ENCODE results near the gene SF3B2. TPM values are rescaled to one million over a fixed set of nuclear protein-coding genes. Genes with fewer than 3 reads are reported as not detected.

SF3B2 gene
- total RNA-seq, 1 experiment from 2014 or later, result 300 TPM

DNA sequence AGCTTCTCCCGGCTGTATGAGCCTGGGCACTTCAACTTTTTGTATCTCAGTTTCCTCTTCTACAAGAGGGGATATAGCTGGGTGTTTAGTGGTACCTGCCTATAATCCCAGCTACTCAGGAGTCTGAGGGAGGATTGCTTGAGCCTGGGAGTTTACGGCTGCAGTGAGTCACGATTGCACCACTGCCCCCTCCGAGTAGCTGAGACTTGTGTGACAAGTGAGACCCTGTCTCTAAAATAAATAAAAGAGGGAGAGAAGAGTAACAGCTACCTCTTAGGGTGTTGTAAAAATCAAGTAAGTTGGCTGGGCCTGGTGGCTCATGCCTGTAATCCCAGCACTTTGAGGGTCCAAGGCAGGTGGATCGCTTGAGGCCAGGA, 15.8 kb upstream of the SF3B2 start:
- Histone ChIP-seq H2AFZ (ENCODE audit: low read depth, low read length, poor library complexity, severe bottlenecking) (no peak overlapping the region), H3K9ac (ENCODE audit: low read length) (no peak overlapping the region), H3K9me3 (ENCODE audit: control insufficient read depth in 1 of 2, insufficient read depth in 1 of 2, low read depth in 1 of 2, low read length in 2 of 2) (no peaks in the 10 kb centered on the region), H3K4me2 (ENCODE audit: low read length) (no peak overlapping the region), H4K20me1 (ENCODE audit: insufficient read depth) (no peaks in the 10 kb centered on the region), H3K4me1 (ENCODE audit: control insufficient read depth in 1 of 2, insufficient read depth in 2 of 2, low read length in 2 of 2) (peaks cover 0 to 2% of the 10 kb centered on the region in 2 experiments; a peak in 2 of 4 replicates), H3K79me2 (ENCODE audit: insufficient read depth, low read length) (no peaks in the 10 kb centered on the region), H3K9me2 (ENCODE audit: insufficient read depth) (no peaks in the 10 kb centered on the region), H3K27me3 (ENCODE audit: insufficient read depth, low read length) (no peaks in the 10 kb centered on the region), H3K4me3 (replicated peaks in 1 of 2; ENCODE audit: low read depth in 1 of 2, low read length in 2 of 2) (no peak overlapping the region), H3K27ac (ENCODE audit: low read depth, low read length) (no peak overlapping the region), H3K36me3 (ENCODE audit: control insufficient read depth in 1 of 2, insufficient read depth in 2 of 2, low read length in 2 of 2) (no peaks in the 10 kb centered on the region)
- CTCF ChIA-PET, result interaction anchor here (3.1 kb wide), 1 partner anchor 9 kb away, joined by 14 read pairs; no protein-coding TSS in a partner anchor
- DNase-seq (ENCODE audit: low read depth, low spot score), result no peak
- POLR2A ChIA-PET, result interaction anchor here (0.7 kb wide), 1 partner anchor 48 kb away, joined by 4 read pairs; no protein-coding TSS in a partner anchor
- no peak for ATAC-seq
- no peak for TF ChIP-seq FOSL1 (IDR thresholded peaks at IDR 0.05; ENCODE audit: low read depth)
- TF ChIP-seq, protein P1, sequence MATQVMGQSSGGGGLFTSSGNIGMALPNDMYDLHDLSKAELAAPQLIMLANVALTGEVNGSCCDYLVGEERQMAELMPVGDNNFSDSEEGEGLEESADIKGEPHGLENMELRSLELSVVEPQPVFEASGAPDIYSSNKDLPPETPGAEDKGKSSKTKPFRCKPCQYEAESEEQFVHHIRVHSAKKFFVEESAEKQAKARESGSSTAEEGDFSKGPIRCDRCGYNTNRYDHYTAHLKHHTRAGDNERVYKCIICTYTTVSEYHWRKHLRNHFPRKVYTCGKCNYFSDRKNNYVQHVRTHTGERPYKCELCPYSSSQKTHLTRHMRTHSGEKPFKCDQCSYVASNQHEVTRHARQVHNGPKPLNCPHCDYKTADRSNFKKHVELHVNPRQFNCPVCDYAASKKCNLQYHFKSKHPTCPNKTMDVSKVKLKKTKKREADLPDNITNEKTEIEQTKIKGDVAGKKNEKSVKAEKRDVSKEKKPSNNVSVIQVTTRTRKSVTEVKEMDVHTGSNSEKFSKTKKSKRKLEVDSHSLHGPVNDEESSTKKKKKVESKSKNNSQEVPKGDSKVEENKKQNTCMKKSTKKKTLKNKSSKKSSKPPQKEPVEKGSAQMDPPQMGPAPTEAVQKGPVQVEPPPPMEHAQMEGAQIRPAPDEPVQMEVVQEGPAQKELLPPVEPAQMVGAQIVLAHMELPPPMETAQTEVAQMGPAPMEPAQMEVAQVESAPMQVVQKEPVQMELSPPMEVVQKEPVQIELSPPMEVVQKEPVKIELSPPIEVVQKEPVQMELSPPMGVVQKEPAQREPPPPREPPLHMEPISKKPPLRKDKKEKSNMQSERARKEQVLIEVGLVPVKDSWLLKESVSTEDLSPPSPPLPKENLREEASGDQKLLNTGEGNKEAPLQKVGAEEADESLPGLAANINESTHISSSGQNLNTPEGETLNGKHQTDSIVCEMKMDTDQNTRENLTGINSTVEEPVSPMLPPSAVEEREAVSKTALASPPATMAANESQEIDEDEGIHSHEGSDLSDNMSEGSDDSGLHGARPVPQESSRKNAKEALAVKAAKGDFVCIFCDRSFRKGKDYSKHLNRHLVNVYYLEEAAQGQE (IDR thresholded peaks at IDR 0.05; ENCODE audit: low read depth), result no peak
- no TSS peak for BruUV-seq (replicated peaks)
- RAD21 ChIA-PET (ENCODE audit: low non-redundant PET in 1 of 2, low total read pairs in 2 of 2, uncharacterized antibody in 2 of 2, unreplicated experiment in 2 of 2), result no interaction called here
- intact Hi-C loops (cut with micrococcal nuclease), result no loop called here

DNA sequence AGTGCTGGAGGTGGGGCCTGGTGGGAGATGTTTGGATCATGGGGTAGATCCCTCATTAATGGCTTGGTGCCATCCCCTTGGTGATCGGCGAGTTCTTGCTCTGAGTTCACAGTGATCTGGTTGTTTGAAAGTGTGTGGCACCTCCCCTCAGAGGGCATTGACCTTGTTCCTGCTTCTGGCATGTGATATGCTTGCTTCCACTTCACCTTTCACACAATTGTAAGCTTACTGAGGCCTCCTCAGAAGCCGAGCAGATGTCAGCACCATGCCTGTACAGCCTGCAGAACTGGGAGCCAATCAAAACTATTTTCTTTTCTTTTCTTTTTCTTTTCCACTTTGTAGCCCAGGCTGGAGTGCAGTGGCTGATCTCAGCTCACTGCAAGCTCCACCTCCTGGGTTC, 14.8 kb upstream of the SF3B2 start:
- no peak for DNase-seq (ENCODE audit: low read depth, low spot score)

More for the DNA sequence above, 14.8 kb upstream of the SF3B2 start:
- no peak for ATAC-seq
- Histone ChIP-seq H3K4me2 (ENCODE audit: low read length) (no peak overlapping the region), H3K9ac (ENCODE audit: low read length) (no peak overlapping the region), H4K20me1 (ENCODE audit: insufficient read depth) (no peaks in the 10 kb centered on the region), H3K79me2 (ENCODE audit: insufficient read depth, low read length) (no peaks in the 10 kb centered on the region), H2AFZ (ENCODE audit: low read depth, low read length, poor library complexity, severe bottlenecking) (no peak overlapping the region), H3K9me2 (ENCODE audit: insufficient read depth) (no peaks in the 10 kb centered on the region), H3K9me3 (ENCODE audit: control insufficient read depth in 1 of 2, insufficient read depth in 1 of 2, low read depth in 1 of 2, low read length in 2 of 2) (no peaks in the 10 kb centered on the region), H3K27me3 (ENCODE audit: insufficient read depth, low read length) (no peaks in the 10 kb centered on the region), H3K27ac (ENCODE audit: low read depth, low read length) (no peak overlapping the region), H3K4me1 (ENCODE audit: control insufficient read depth in 1 of 2, insufficient read depth in 2 of 2, low read length in 2 of 2) (no peaks in the 10 kb centered on the region), H3K36me3 (ENCODE audit: control insufficient read depth in 1 of 2, insufficient read depth in 2 of 2, low read length in 2 of 2) (no peaks in the 10 kb centered on the region), H3K4me3 (replicated peaks in 1 of 2; ENCODE audit: low read depth in 1 of 2, low read length in 2 of 2) (no peak overlapping the region)
- CTCF ChIA-PET, result no interaction called here
- RAD21 ChIA-PET (ENCODE audit: low non-redundant PET in 1 of 2, low total read pairs in 2 of 2, uncharacterized antibody in 2 of 2, unreplicated experiment in 2 of 2), result no interaction called here
- TF ChIP-seq, protein P1 (IDR thresholded peaks at IDR 0.05; ENCODE audit: low read depth), result no peak
- TF ChIP-seq POLR2A (IDR thresholded peaks at IDR 0.05; ENCODE audit: borderline replicate concordance, extremely low read depth, insufficient read depth, insufficient read length) (no peak), CBX3 (IDR thresholded peaks at IDR 0.05; ENCODE audit: low read depth) (no peak), SIN3A (IDR thresholded peaks at IDR 0.05; ENCODE audit: low read depth) (no peak), EZH2 (IDR thresholded peaks at IDR 0.05) (no peak)
- TF ChIP-seq, protein P2, sequence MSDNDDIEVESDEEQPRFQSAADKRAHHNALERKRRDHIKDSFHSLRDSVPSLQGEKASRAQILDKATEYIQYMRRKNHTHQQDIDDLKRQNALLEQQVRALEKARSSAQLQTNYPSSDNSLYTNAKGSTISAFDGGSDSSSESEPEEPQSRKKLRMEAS (IDR thresholded peaks at IDR 0.05), result no peak
- BruUV-seq (replicated peaks), result no TSS peak
- intact Hi-C loops (cut with micrococcal nuclease), result no loop called here
- POLR2A ChIA-PET, result no interaction called here
